ENCODE results near the gene ZBTB17.
A peak's percentile ranks its signal among the peaks of the same experiment; 100 is the strongest.
"Not testable (repeated sequence)": the region's sequence is repeated elsewhere in the genome, so short reads cannot be mapped to it uniquely, and the experiment has no call there.

The ZBTB17 gene

DNA sequence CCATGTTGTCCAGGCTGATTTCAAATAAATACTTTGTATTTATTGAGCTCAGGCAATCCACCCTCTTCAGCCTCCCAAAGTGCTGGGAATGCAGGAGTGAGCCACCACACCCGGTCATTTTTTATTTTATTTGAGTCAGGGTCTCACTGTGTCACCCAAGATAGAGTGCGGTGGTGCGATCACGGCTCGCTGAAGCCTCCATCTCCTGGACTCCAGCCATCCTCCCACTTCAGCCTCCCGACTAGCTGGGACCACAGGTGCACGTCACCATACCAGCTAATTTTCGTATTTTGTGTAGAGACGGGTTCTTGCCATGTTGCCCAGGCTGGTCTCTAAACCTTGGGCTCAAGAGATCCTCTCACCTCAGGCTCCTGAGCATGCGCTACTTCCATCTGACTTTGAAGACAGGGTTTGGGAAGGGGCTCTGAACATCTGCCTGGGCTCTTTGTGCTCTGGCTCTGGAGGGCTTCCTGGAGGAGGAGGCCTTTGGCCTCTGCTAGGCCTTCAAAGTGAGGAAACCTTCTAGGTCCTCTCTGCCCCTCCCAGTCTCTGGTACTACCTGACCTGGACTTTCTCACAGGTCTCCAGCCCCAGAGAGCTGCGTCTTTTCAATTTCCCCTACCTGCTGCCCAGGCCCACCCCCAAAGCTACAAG lies 36.2 kb upstream of the ZBTB17 start:
- DNase-seq (ENCODE audit: low spot score), result no peak

DNA sequence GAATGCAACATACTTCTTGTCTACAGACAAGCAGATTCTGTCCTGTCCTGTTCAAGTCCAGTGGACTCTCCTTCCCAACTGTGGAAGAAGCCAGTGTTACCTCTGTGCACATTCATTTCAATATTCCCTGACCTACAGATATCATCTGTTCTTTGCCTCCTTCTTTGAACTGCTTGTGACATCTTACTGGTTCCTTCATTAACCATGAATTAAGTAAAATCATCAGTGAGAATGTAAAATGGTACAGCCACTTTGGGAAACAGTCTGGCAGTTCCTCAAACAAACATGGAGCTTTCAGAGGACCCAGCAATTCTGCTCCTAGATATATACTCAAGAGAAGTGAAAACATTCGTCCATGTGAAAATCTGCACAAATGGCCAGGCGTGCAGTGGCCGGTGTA lies 34.9 kb upstream of the ZBTB17 start:
- DNase-seq (ENCODE audit: low spot score), result no peak

DNA sequence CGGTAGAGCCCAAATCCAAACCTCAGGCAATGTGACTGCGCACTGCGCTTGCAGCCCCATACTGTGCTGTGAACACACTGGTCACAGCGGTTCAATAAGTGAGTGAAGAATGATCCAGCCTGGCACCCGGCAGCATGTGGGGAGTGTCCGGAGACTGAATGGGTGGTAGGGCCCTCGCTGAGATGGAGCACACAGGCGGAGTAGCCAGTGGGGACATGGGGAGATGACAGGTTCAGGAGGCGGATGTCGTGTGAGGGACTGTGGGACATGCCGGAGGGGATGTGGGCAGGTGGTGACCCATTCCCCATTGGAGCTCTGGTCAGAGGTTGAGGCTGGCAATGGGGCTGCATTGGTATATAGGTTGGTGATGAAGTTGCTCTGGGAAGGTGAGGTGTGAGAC lies 33.8 kb upstream of the ZBTB17 start:
- no peak for DNase-seq (ENCODE audit: low spot score)

DNA sequence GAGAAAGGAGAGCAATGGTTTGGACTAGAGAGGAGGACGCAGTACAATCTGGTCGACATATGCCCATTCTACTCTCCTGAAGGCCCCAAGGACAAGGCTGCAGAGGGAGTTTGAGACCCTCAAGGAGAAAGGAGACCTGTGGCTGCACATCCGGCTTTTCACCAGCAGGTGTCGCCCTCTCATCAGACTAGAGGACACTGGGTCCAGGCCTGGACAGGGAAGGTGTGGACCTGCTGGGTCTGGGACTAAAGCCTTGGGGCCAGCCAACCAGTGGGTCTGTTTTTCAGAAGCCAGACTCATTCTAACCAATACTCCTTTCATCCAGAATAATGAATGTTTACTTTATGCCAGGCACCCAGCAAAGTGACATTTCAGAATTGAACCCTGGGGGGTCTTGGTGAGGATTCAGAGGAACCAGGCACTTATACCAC lies 33.1 kb upstream of the ZBTB17 start:
- DNase-seq (ENCODE audit: low spot score), result peak; percentile 78

DNA sequence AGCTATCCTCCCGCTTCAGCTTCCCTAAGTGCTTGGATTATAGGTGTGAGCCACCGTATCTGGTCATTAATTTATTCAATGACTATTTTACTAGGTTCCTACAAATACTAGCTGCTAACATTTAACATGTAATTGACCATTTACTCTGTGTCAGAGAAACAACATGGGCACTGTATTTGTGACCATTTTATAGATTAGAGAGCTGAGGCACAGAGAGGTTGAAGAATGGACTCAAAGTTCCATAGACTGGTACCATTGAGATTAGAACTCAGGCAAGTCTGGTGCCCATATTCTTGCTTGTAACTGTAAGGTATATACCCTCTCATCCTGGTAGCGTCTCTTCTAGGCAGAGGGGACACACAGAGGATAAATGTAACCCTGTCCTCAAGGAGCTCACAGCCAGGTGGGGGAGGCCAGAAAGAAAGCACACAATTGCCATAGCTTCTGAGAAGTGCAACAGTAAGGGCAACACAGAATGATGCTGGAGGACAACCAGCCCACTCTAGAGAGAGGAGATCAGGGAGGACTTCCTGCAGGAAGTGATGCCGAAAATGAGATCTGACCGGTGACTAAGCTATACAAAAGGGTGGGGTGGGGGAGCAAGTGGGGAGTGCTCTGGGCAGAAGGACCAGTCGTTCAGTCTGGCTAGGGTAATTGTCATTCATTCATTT lies 31.9 kb upstream of the ZBTB17 start:
- no peak for DNase-seq (ENCODE audit: low spot score)

DNA sequence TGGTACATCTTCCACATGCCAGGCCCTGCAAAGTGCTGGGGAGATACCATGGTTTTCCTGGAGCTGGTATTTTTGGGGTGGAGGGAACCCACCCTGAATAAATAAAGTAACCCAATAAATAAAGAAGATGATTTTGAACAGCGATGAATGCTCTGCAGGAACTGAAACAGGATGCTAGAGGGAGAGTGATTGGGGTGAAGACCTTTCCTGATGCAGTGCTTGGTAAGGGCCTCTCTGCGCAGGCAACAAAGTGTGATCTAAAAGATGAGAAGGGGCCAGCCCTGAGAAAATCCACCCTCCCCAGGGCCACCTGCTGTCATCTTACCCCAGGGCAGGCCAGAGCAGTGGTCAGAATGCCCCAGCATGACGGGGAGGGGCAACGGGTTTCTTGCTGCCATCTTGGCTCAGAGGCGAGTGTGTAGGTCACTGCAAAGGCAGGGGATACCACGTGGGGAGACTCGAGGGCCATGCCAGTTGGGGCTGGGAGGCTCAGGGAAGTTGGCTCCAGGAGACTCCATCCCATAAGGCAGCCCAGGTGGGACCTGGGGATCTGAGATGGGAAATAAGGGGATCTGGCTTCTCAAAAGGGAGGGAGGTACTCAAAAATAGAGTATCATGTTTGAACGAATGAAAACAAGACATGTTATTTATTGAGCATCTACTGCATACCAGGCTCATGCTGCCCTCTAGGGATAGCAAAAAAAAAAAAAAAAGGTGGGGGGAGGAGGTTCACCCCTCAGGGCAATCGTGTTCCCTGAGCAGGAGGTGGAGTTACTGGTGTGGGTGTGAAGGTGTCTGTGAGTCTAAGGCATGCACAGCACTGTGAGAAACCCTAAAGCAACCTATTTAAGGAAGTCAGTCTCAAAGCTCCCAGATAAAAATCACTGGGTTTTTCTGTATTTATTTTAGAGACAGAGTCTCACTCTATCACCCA lies 30.9 kb upstream of the ZBTB17 start:
- DNase-seq (ENCODE audit: low spot score), result no peak

DNA sequence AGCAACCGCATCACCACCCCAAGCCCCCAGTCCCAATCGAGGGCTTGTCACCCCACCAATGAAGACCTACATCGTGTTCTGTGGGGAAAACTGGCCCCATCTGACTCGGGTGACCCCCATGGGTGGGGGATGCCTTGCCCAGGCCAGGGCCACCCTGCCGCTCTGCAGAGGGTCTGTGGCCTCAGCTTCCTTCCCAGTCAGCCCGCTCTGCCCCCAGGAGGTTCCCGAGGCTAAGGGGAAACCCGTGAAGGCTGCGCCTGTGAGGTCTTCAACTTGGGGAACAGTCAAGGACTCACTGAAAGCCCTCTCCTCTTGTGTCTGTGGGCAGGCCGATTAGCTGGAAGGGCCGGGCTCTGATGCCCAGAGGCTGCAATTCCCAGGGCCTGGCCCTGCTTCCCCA lies 30.1 kb upstream of the ZBTB17 start:
- DNase-seq (ENCODE audit: low spot score), result no peak

DNA sequence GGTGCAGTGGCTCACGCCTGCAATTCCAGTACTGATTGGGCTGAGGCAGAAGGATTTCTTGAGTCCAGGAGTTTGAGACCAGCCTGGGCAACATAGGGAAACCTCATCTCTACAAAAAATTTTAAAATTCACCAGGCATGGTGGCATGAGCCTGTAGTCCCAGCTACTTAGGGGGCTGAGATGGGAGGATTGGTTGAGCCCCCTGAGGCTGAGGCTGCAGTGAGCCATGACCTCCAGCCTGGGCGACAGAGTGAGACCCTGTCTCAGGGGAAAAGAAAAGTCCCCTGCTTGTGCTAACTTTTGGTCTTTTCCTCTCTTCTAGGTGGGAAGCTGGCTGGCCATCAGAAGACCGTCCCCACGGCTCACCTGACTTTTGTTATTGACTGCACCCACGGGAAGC lies 29.7 kb upstream of the ZBTB17 start:
- no peak for DNase-seq (ENCODE audit: low spot score)

DNA sequence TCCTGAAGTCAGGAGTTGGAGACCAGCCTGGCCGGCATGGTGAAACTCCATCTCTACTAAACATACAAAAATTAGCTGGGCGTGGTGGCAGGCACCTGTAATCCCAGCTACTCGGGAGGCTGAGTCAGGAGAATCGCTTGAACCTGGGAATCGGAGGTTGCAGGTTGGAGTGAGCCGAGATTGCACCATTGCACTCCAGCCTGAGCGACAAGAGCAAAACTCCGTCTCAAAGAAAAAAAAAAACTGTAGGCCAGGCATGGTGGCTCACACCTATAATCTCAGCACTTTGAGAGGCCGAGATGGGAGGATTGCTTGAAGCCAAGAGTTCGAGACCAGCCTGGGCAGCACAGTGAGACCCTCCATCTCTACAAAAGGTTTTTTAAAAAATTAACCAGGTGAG lies 25.4 kb upstream of the ZBTB17 start:
- DNase-seq (ENCODE audit: low spot score), result not testable (repeated sequence)

DNA sequence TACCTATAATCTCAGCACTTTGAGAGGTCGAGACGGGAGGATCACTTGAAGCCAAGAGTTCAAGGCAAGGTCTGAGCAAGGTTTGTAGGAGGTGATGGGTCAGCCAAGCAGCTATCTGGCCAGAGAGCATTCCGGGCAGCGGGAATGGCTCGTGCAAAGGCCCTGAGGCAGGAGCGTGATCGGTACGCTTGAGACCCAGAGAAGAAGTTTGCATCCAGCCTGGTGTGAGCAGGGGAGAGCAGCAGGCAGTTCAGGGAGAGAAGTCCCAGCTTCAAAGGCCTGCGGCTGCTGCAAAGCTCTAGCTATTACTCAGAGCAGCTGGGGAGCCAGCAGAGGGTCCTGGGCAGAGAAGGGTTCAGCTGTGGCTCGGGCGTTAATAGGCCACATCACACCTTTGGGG lies 23.0 kb upstream of the ZBTB17 start:
- no peak for DNase-seq (ENCODE audit: low spot score)

DNA sequence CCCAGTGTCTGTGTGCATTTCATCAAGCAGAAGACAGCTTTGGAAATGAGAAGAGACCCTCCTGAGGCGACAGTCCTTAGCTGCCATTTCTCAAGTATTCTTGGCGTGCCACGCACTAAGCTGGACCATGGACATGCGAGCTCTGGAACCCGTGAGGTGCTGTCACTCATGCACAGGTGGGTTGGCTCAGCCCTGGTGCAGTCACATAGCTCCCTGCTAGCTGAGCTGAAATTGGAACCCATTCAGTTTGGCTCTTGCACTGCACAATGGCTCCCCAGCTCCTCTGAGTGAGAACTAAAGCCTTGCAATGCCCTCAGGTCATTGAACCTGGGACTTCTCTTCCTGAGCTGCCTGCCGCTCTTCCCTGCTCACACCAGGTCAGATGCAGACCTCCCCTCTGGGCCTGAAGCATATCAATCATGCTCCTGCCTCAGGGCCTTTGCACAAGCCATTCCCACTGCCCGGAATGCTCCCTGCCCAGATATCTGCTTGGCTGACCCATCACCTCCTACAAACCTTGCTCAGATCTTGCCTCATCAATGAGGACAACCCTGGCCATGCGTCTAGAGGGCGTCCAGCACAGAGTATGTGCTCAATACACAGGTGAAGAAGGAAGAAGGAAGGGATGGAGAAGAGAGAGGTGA lies 21.9 kb upstream of the ZBTB17 start:
- no peak for DNase-seq (ENCODE audit: low spot score)

DNA sequence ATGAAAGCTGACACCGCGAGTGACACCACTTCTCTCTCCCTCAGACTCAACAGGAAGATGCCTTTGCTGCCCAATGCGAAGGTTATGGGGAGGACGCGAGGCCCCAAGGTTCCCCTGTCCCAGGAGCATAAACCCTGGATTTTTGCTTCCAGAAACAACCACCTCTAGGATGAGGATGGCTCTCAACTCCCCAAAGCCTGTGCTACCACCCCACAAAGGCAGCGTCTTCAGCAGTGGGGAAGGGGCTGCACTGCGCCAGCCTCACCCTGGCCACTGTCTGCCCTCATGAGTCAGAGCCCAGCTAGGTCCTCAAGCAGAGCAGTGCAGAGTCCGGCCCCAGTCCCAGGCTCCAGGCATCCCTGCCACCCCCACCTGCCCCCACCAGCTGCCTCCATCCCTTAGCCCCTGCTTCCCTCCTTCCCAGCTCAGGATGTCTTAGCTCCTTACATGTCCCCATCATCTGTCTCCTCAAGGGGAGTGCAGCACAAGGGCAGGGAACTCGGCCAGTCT lies 21.2 kb upstream of the ZBTB17 start:
- DNase-seq (ENCODE audit: low spot score), result no peak

DNA sequence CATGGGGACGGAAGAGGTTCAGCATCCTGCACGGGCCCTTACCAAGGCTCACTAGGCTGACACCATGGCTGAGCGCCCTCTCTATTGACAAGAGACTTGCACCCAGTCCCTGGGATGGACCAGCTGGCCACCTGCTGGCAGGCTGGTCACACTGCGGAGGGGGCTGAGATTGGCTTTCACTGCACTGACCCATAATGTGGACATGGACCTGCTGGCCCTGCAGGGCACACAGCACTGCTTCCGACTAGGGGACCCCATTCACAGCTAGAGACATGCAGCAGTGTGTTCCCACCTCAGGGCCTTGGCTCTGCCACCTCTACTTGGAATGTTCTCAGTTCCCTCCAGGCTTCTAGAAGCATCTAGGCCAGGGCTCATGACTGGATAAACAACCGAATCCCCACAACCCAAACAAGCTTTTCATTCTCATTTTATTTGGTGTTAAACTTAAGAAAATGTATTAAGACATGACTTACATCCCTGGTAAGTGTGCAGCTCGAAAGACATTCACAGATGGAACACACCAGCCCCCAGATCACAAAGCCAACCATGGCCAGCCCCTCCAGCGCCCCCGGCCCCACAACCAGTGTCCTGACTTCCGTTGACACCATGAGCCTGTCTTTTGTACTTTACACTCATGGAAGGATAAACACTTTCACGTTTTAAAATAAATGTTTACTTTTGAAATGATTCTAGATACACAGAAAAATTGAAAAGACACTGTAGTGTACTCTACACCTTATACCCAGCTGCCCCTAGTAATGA lies 18.9 kb upstream of the ZBTB17 start:
- DNase-seq (ENCODE audit: low spot score), result peak; percentile 91

DNA sequence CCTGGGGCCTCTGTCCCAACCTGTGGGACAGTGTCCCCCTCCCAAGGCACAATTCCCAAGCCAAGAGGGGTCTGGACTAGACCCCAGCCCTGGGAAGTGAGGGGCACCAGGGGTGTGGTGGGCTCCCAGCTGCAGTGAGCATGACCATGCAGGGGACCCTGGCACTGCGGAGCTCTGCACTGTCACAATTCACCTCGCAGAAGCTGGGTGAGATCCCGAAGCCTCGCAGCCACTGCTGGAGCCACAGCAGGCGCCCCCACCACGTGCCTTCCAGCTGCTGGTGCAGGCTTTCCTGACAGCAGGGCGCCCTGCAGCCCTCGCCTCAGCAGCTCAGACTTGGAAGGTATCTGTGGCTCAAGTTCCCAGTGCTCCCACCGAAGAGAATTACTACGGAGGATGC lies 18.2 kb upstream of the ZBTB17 start:
- no peak for DNase-seq (ENCODE audit: low spot score)

DNA sequence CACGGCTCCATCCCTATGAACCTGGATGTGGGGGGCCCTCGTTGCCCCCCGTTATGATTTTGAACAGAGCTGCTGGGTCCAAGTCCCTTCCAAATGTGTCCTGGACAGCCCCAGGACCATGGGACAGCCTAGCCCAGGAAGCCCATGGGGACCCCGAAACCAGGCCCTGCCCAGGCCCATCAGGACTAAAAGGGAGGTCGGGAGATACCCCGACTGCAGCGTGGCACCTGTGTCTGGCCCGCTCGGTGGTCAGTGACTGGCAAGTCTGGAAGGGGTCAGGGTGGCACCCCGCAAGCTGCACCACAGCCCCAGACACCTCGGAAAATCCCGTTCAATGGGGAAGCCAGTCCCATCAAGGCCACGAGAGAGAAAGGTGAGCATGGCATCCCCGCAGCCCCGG lies 17.8 kb upstream of the ZBTB17 start:
- DNase-seq (ENCODE audit: low spot score), result no peak

DNA sequence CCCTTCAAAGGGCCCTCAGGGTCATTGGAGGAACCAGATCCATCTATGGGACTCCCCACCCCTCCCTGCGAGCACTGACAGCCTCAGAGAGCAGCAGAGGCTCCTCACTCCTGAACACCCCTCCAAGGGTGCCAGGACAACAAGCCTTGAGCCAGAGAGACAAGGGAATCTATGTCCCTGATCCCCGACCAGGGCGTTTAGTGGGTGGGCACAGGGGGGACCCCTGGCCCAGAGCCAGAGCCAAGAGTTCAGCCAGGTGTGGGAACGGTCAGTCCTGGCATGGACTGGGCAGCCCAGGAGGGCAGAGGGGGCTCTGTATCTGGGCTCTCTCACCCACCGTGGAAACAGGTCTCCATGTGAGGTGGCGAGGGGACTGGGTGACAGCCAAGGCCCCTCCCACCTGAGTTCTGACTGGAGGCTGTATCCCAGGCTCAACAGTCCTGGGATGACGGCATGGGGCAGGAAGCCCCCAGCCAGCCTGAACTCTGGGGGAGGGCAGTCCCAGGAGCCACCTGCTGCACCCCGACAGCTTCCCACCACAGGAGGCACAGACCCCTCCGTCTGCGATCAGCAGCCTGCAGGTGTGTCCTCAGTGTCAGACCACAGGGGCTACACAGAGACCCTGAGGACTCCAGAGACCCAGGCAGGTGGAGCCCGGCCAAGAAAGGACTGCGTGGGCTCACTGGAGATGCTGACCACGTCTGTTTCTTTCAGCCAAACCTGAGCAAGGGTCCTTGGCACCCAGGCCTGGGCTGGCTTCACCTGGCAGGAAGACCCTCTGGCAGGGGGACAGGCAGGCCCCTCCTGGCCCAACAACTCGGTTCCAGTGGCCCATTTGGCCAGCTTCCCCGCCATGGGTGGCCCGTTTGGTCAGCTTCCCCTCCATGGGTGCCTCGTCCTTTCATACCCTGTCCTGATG lies 16.9 kb upstream of the ZBTB17 start:
- no peak for DNase-seq (ENCODE audit: low spot score)

DNA sequence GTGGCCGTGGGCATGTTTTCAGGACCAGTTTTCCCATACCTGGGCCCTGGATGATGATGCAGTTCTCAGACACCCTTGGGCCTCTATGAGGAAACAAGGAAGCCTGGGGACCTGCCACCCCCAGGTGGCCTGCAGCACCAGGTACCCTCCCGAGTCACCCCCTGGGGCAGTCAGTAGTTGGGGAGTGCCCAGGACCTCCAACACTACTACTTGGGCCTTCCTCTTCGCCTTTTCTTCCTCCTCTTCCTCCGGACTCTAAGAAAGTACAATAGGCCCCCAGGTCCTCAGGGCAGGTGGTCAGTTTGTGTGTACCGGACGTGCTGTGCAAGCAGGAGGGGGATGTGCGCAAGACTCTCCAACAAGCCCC lies 16.3 kb upstream of the ZBTB17 start:
- DNase-seq (ENCODE audit: low spot score), result no peak

DNA sequence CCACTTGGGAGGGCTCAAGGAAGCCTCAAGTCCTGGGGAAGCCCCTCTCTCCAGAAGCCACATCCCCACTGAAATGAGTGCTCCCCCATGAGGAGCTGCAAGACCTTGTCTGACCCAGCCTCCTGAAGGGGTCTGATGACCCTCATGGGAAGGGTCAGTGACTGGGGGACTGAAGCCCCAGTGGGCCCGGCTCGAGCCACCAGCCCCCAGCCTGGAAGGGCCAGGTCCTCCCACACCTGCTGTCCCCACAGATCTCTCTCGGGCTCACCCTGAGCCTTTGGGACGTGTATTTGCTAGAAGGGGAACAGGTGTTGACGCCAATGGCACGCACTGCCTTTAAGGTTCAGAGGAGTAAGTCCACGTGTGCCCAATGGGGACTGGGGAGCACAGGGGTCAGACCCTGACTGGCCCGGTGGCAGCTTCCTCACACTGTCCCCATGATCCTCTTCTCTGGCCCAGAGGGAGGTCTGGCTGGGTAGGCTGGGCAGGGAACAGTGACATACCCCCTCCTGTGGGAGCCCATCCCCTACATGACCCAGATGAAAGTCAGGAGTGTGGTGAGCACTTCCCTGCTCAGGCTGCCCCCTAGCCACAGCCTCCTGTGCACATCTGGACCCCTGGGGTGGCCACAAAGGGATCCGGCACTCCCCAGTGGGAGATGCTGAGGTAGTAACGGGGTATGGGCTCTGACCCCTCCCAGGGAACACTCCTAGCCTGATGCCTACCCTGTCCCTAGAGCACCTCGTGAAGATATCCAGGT lies 15.7 kb upstream of the ZBTB17 start:
- DNase-seq (ENCODE audit: low spot score), result no peak

DNA sequence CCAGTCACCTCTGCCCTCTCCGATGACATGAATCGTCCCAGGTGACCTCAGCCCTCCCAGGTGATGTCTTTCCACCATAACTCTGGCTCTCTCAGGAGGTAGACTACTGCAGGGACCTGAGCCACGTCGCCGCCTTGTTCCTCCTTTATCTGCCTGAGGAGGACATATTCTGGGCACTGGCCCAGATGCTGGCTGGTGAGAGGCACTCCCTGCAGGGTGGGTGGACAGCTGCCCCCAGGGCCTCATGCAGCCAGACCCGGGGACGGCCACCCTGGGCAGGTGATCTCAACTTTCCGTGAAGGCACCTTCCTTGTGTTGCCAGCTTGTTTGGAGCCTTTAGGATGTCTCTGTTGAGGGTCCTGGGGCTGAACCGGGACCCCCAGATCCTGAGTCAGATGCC lies 13.9 kb upstream of the ZBTB17 start:
- no peak for DNase-seq (ENCODE audit: low spot score)
